Peyer's patch (tissue), 4 donors: Measurements from ENCODE around the gene ESAM. TPM values are rescaled to one million over a fixed set of nuclear protein-coding genes. Genes with fewer than 3 reads are reported as not detected.

Experiments used
- DNase-seq, 3 donors: peaks; one replicate each; pipeline ENCODE4 v3.0.0-alpha.2; 2017 to 2019
- H3K27ac ChIP-seq, 4 donors: fragments of 200-600 bp; sonication (generic); one replicate each; pipeline ENCODE4 v1.5.1; 2016 to 2019
- H3K27me3 ChIP-seq, 2 donors: fragments of 200-600 bp; sonication (generic); one replicate each; pipeline ENCODE4 v1.5.1; 2019
- H3K36me3 ChIP-seq, 3 donors: fragments of 200-600 bp; sonication (generic); one replicate each; pipeline ENCODE4 v1.5.1; 2016 to 2019
- H3K4me1 ChIP-seq, 4 donors: fragments of 200-600 bp; sonication (generic); one replicate each; pipeline ENCODE4 v1.5.1; 2016 to 2019
- H3K4me3 ChIP-seq, 4 donors: fragments of 200-600 bp; sonication (generic); 1 replicate in 3 of 4; 2 replicates in 1 of 4; pipeline ENCODE4 v1.5.1; 2016 to 2019; ENCODE audit warnings: mild to moderate bottlenecking in 1 of 4
- H3K9me3 ChIP-seq, 4 donors: fragments of 200-600 bp; sonication (generic); one replicate each; pipeline ENCODE4 v1.5.1; 2016 to 2019; ENCODE audit warnings: mild to moderate bottlenecking in 1 of 4
- CTCF ChIP-seq, 6 experiments: fragments of 450-650 bp in 4 of 6; fragments of 200-600 bp in 2 of 6; sonication (generic) in 1 of 6; IDR thresholded peaks; one replicate each; pipeline ENCODE4 v1.5.1; 2017 to 2019; ENCODE audit warnings: antibody characterized with exemption in 6 of 6, mild to moderate bottlenecking in 3 of 6, moderate library complexity in 1 of 6
- POLR2A ChIP-seq, 2 donors: fragments of 450-650 bp; IDR thresholded peaks; one replicate each; pipeline ENCODE4 v1.5.1; 2017; ENCODE audit warnings: antibody characterized with exemption in 2 of 2, mild to moderate bottlenecking in 2 of 2, moderate library complexity in 2 of 2
- total RNA-seq, 4 donors: library from RNA; depleted of rRNA; stranded (reverse); fragments of >200 nt; gene quantifications; one replicate each; pipeline ENCODE4 v1.1.0, GENCODE V29; 2016

The ESAM gene
- total RNA-seq, 4 donors from 2014 or later = 1.2 to 11.1 (median 6.6) TPM

GRCh38 chr11:124760806-124761205 lies 1.3 kb downstream of the ESAM start:
- Histone ChIP-seq H3K4me3 (peak overlapping the region in 3 of 4 donors; percentile 6 to 62 (median 49)), H3K27ac (peak overlapping the region in 3 of 4 donors; percentile 37 to 66 (median 51)), H3K4me1 (peaks cover 6 to 42% (median 19%) of the 10 kb centered on the region in 4 donors), H3K9me3 (no peaks in the 10 kb centered on the region), H3K27me3 (peaks cover 0 to 31% of the 10 kb centered on the region in 2 donors), H3K36me3 (peaks cover 0 to 11% (median 0%) of the 10 kb centered on the region in 3 donors)
- TF ChIP-seq POLR2A (IDR thresholded peaks at IDR 0.05) (no peak), CTCF (IDR thresholded peaks at IDR 0.05) (no peak)
- DNase-seq = no peak

GRCh38 chr11:124760205-124760652 lies 1.9 kb downstream of the ESAM start:
- peak overlapping the region; percentile 25 to 66 (median 44) for H3K27ac ChIP-seq
- H3K4me3 ChIP-seq = peak overlapping the region in 3 of 4 donors; percentile 12 to 62 (median 49)
- peaks cover 0 to 31% of the 10 kb centered on the region in 2 donors for H3K27me3 ChIP-seq
- H3K4me1 ChIP-seq = peaks cover 6 to 42% (median 19%) of the 10 kb centered on the region in 4 donors
- peaks cover 0 to 5% (median 0%) of the 10 kb centered on the region in 3 donors for H3K36me3 ChIP-seq
- TF ChIP-seq CTCF (IDR thresholded peaks at IDR 0.05) = no peak
- no peak for TF ChIP-seq POLR2A (IDR thresholded peaks at IDR 0.05)
- DNase-seq = peak in 1 of 3 donors; percentile 44
- H3K9me3 ChIP-seq = no peaks in the 10 kb centered on the region

- Histone ChIP-seq H3K36me3 (no peaks in the 10 kb centered on the region), H3K27me3 (peaks cover 0 to 31% of the 10 kb centered on the region in 2 donors), H3K4me3 (peak overlapping the region in 3 of 4 donors; percentile 18 to 62 (median 49)), H3K9me3 (no peaks in the 10 kb centered on the region), H3K27ac (peak overlapping the region; percentile 25 to 66 (median 44)), H3K4me1 (peaks cover 6 to 42% (median 19%) of the 10 kb centered on the region in 4 donors)
- no peak for DNase-seq
- TF ChIP-seq POLR2A (IDR thresholded peaks at IDR 0.05) = no peak
- TF ChIP-seq CTCF (IDR thresholded peaks at IDR 0.05) = no peak
Observed at GRCh38 chr11:124759266-124760204, 2.6 kb downstream of the ESAM start.

GRCh38 chr11:124758355-124759265 lies 3.5 kb downstream of the ESAM start:
- peak overlapping the region in 3 of 4 donors; percentile 10 to 66 (median 45) for H3K27ac ChIP-seq
- H3K4me3 ChIP-seq = peak overlapping the region in 3 of 4 donors; percentile 27 to 62 (median 49)
- H3K36me3 ChIP-seq = no peaks in the 10 kb centered on the region
- TF ChIP-seq POLR2A (IDR thresholded peaks at IDR 0.05) (no peak), CTCF (IDR thresholded peaks at IDR 0.05) (peak; percentile 47 to 84 (median 73))
- no peaks in the 10 kb centered on the region for H3K9me3 ChIP-seq
- H3K27me3 ChIP-seq = peaks cover 0 to 31% of the 10 kb centered on the region in 2 donors
- H3K4me1 ChIP-seq = peaks cover 6 to 42% (median 19%) of the 10 kb centered on the region in 4 donors
- peak; percentile 79 to 92 (median 90) for DNase-seq

GRCh38 chr11:124757320-124757719 lies 4.8 kb downstream of the ESAM start:
- Histone ChIP-seq H3K4me1 (peaks cover 6 to 40% (median 15%) of the 10 kb centered on the region in 4 donors), H3K36me3 (no peaks in the 10 kb centered on the region), H3K27me3 (peaks cover 0 to 27% of the 10 kb centered on the region in 2 donors), H3K4me3 (no peak overlapping the region), H3K27ac (no peak overlapping the region), H3K9me3 (no peaks in the 10 kb centered on the region)
- TF ChIP-seq POLR2A (IDR thresholded peaks at IDR 0.05) (no peak), CTCF (IDR thresholded peaks at IDR 0.05) (no peak)
- no peak for DNase-seq
